Activated T-cell treated with anti-CD3 and anti-CD28 coated beads, Interleukin-2, amount 50 U/mL, for 4 hours (primary cell): ENCODE measurements around the gene BAIAP3. TPM values are rescaled to one million over a fixed set of nuclear protein-coding genes. Genes with fewer than 3 reads are reported as not detected.

ENCODE experiments used
- ATAC-seq, 2 donors: fragments of 200-7000 bp; cut with Tn5 transposase; one replicate each; pipeline ENCODE4 v1.10.0; 2021
- DNase-seq: peaks from one replicate; pipeline ENCODE4 v3.0.0-alpha.2; 2020
- H3K27me3 Mint-ChIP-seq: one replicate; pipeline ENCODE4 v1.8.0; 2021; ENCODE audit warnings: low read depth, mixed read lengths
- H3K36me3 Mint-ChIP-seq: one replicate; pipeline ENCODE4 v1.8.0; 2022; ENCODE audit warnings: mixed read lengths; ENCODE audit not compliant: insufficient read depth
- H3K4me1 Mint-ChIP-seq: one replicate; pipeline ENCODE4 v1.8.0; 2021; ENCODE audit warnings: low read depth, mixed read lengths
- H3K4me3 Mint-ChIP-seq: one replicate; pipeline ENCODE4 v1.8.0; 2021; ENCODE audit warnings: mild to moderate bottlenecking, moderate library complexity, mixed read lengths
- H3K9me3 Mint-ChIP-seq: one replicate; pipeline ENCODE4 v1.8.0; 2021; ENCODE audit warnings: mixed read lengths
- total RNA-seq, 3 donors: library from RNA; stranded (reverse); gene quantifications; one replicate each; pipeline ENCODE4 v1.2.1, GENCODE V29; 2021

BAIAP3 gene
- total RNA-seq, 3 donors from 2014 or later: 0.08 to 0.24 (median 0.16) TPM

- Mint-ChIP-seq H3K27me3 (no peaks in the 10 kb centered on the region), H3K36me3 (peaks cover 14% of the 10 kb centered on the region), H3K4me3 (no peak overlapping the region), H3K4me1 (no peaks in the 10 kb centered on the region), H3K9me3 (no peaks in the 10 kb centered on the region)
- DNase-seq (no peak), ATAC-seq (no peak)
Measured at GRCh38 chr16:1398351-1398750, 64.9 kb downstream of the BAIAP3 start.

Other genes starting within 250 kb of the BAIAP3 start
- not detected for gene C1QTNF8, start 237.4 kb upstream of the BAIAP3 start, total RNA-seq
- under 1 TPM; 0.34 to 0.51 (median 0.41) TPM for gene CACNA1H, start 180.5 kb upstream of the BAIAP3 start, total RNA-seq
- gene TPSG1, start 108.4 kb upstream of the BAIAP3 start, total RNA-seq: not detected
- gene TPSB2, start 103.5 kb upstream of the BAIAP3 start, total RNA-seq: under 1 TPM in 2 of 3 donors, not detected in 1; 0.41 to 0.46 TPM
- under 1 TPM in 1 of 3 donors, not detected in 2; 0.35 TPM for gene TPSAB1, start 92.9 kb upstream of the BAIAP3 start, total RNA-seq
- under 1 TPM in 1 of 3 donors, not detected in 2; 0.38 TPM for gene TPSD1, start 77.6 kb upstream of the BAIAP3 start, total RNA-seq
- gene UBE2I, start 24.0 kb upstream of the BAIAP3 start, total RNA-seq: 100 to 1,000 TPM; 234 to 251 (median 247) TPM
- 100 to 1,000 TPM; 108 to 133 (median 112) TPM for gene TSR3, start 18.2 kb downstream of the BAIAP3 start, total RNA-seq
- 10 to 100 TPM; 21.8 to 27.4 (median 23.1) TPM for gene GNPTG, start 18.3 kb downstream of the BAIAP3 start, total RNA-seq
- gene UNKL, start 81.1 kb downstream of the BAIAP3 start, total RNA-seq: 10 to 100 TPM; 24.5 to 30.2 (median 29.0) TPM
- gene UQCC4, start 87.1 kb downstream of the BAIAP3 start, total RNA-seq: 10 to 100 TPM; 31.8 to 34.6 (median 33.1) TPM
- under 1 TPM in 2 of 3 donors, not detected in 1; 0.22 to 0.29 TPM for gene PERCC1, start 97.4 kb downstream of the BAIAP3 start, total RNA-seq
- gene CCDC154, start 110.9 kb downstream of the BAIAP3 start, total RNA-seq: 1 to 10 TPM in 2 of 3 donors, under 1 TPM in 1; 0.73 to 2.5 (median 2.2) TPM
- gene CLCN7, start 141.4 kb downstream of the BAIAP3 start, total RNA-seq: 10 to 100 TPM; 54.2 to 60.7 (median 54.7) TPM
- gene PTX4, start 155.3 kb downstream of the BAIAP3 start, total RNA-seq: under 1 TPM in 1 of 3 donors, not detected in 2; 0.28 TPM
- gene TELO2, start 159.7 kb downstream of the BAIAP3 start, total RNA-seq: 100 to 1,000 TPM; 103 to 131 (median 121) TPM
- gene TMEM204, start 200.0 kb downstream of the BAIAP3 start, total RNA-seq: 10 to 100 TPM; 11.7 to 16.7 (median 16.2) TPM